Measurements from ENCODE around the gene IFNA1. TPM values are rescaled to one million over a fixed set of nuclear protein-coding genes. Genes with fewer than 3 reads are reported as not detected.

The IFNA1 gene
- total RNA-seq, 2 donors from 2014 or later, result not detected

Other genes starting within 250 kb of the IFNA1 start
- gene IFNA7, start 238.2 kb upstream of the IFNA1 start, total RNA-seq, result not detected
- gene IFNA10, start 233.3 kb upstream of the IFNA1 start, total RNA-seq, result not detected
- not detected for gene IFNA16, start 223.1 kb upstream of the IFNA1 start, total RNA-seq
- not detected for gene IFNA17, start 212.2 kb upstream of the IFNA1 start, total RNA-seq
- gene IFNA14, start 200.4 kb upstream of the IFNA1 start, total RNA-seq, result not detected
- not detected for gene IFNA5, start 135.1 kb upstream of the IFNA1 start, total RNA-seq
- 10 to 100 TPM; 19.0 to 23.7 TPM for gene KLHL9, start 105.0 kb upstream of the IFNA1 start, total RNA-seq
- gene IFNA6, start 89.6 kb upstream of the IFNA1 start, total RNA-seq, result not detected
- not detected for gene IFNA13, start 72.4 kb upstream of the IFNA1 start, total RNA-seq
- not detected for gene IFNA2, start 55.0 kb upstream of the IFNA1 start, total RNA-seq
- not detected for gene IFNA8, start 31.3 kb upstream of the IFNA1 start, total RNA-seq
- not detected for gene IFNE, start 41.9 kb downstream of the IFNA1 start, total RNA-seq